ENCODE results near the gene HNF1A. TPM values are rescaled to one million over a fixed set of nuclear protein-coding genes. Genes with fewer than 3 reads are reported as not detected.

Gene HNF1A
- total RNA-seq, 6 experiments from 2014 or later = not detected

DNA sequence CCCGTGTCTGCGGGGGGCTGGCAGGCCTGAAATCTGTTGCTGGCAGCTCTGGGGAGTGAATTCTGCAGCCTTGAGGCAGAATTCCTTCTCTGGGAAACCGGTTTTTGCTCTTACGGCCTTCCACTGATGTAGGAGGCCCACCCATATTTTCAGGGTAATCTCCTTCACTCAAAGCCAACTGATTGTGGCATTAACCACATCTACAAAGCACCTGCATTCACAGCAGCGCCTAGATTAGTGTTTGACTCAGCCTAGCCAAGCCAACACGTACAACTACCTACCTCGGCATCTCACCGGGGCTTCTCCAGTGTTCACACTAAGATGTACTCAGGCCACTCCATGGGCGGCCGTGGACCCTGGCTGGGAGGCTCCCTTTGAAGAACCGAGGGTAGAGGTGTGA, 22.2 kb downstream of the HNF1A start:
- H3K27ac Mint-ChIP-seq = no peak overlapping the region
- peaks cover 5% of the 10 kb centered on the region; the same call in 1 of the 2 replicates for H3K4me1 Mint-ChIP-seq (ENCODE audit: low read depth)
- no peak for DNase-seq
- peaks cover 20% of the 10 kb centered on the region for H3K36me3 Mint-ChIP-seq (ENCODE audit: low read depth)
- TF ChIP-seq, protein P1, sequence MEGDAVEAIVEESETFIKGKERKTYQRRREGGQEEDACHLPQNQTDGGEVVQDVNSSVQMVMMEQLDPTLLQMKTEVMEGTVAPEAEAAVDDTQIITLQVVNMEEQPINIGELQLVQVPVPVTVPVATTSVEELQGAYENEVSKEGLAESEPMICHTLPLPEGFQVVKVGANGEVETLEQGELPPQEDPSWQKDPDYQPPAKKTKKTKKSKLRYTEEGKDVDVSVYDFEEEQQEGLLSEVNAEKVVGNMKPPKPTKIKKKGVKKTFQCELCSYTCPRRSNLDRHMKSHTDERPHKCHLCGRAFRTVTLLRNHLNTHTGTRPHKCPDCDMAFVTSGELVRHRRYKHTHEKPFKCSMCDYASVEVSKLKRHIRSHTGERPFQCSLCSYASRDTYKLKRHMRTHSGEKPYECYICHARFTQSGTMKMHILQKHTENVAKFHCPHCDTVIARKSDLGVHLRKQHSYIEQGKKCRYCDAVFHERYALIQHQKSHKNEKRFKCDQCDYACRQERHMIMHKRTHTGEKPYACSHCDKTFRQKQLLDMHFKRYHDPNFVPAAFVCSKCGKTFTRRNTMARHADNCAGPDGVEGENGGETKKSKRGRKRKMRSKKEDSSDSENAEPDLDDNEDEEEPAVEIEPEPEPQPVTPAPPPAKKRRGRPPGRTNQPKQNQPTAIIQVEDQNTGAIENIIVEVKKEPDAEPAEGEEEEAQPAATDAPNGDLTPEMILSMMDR (IDR thresholded peaks at IDR 0.05) = no peak
- H3K27me3 Mint-ChIP-seq (ENCODE audit: insufficient read depth) = peaks cover 7% of the 10 kb centered on the region
- no peak overlapping the region for H3K4me3 Mint-ChIP-seq
- no peaks in the 10 kb centered on the region for H3K9me3 Mint-ChIP-seq

DNA sequence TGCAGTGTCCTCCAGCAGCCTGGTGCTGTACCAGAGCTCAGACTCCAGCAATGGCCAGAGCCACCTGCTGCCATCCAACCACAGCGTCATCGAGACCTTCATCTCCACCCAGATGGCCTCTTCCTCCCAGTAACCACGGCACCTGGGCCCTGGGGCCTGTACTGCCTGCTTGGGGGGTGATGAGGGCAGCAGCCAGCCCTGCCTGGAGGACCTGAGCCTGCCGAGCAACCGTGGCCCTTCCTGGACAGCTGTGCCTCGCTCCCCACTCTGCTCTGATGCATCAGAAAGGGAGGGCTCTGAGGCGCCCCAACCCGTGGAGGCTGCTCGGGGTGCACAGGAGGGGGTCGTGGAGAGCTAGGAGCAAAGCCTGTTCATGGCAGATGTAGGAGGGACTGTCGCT, 22.7 kb downstream of the HNF1A start:
- H3K4me1 Mint-ChIP-seq (ENCODE audit: low read depth) = peaks cover 5% of the 10 kb centered on the region; the same call in 1 of the 2 replicates
- H3K27ac Mint-ChIP-seq = no peak overlapping the region
- TF ChIP-seq, protein P1 (IDR thresholded peaks at IDR 0.05) = no peak
- peaks cover 3% of the 10 kb centered on the region; the same call in 1 of the 2 replicates for H3K27me3 Mint-ChIP-seq (ENCODE audit: insufficient read depth)
- no peak for DNase-seq
- no peaks in the 10 kb centered on the region for H3K9me3 Mint-ChIP-seq
- H3K36me3 Mint-ChIP-seq (ENCODE audit: low read depth) = peaks cover 21% of the 10 kb centered on the region
- H3K4me3 Mint-ChIP-seq = no peak overlapping the region

DNA sequence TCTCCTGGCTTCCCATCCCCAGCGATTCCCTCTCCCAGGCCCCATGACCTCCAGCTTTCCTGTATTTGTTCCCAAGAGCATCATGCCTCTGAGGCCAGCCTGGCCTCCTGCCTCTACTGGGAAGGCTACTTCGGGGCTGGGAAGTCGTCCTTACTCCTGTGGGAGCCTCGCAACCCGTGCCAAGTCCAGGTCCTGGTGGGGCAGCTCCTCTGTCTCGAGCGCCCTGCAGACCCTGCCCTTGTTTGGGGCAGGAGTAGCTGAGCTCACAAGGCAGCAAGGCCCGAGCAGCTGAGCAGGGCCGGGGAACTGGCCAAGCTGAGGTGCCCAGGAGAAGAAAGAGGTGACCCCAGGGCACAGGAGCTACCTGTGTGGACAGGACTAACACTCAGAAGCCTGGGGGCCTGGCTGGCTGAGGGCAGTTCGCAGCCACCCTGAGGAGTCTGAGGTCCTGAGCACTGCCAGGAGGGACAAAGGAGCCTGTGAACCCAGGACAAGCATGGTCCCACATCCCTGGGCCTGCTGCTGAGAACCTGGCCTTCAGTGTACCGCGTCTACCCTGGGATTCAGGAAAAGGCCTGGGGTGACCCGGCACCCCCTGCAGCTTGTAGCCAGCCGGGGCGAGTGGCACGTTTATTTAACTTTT, 23.6 kb downstream of the HNF1A start:
- no peaks in the 10 kb centered on the region for H3K9me3 Mint-ChIP-seq
- no peak overlapping the region for H3K27ac Mint-ChIP-seq
- TF ChIP-seq, protein P1 (IDR thresholded peaks at IDR 0.05) = no peak
- H3K4me3 Mint-ChIP-seq = no peak overlapping the region
- peaks cover 5% of the 10 kb centered on the region; the same call in 1 of the 2 replicates for H3K4me1 Mint-ChIP-seq (ENCODE audit: low read depth)
- H3K36me3 Mint-ChIP-seq (ENCODE audit: low read depth) = peaks cover 21% of the 10 kb centered on the region
- peaks cover under 1% of the 10 kb centered on the region; the same call in 1 of the 2 replicates for H3K27me3 Mint-ChIP-seq (ENCODE audit: insufficient read depth)
- DNase-seq = no peak

DNA sequence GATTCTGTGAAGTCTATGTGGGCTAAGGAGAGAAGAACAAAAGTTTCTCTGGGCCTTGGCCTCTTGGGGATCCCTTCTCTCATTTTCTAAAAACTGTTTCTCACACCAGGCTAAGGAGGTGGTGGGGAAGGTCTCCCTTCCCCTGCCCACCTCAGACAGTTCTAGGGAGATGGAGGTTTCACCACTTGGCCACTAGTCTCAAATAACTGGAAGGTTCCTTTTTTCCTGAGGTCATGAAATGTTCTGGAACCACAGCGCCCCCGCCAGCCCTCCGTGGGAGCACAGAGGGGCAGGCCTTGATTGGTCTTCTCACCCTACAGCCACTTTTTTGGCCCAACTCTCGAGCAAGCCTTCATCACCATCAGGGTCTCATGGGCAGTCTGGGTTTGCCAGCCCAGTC, 25.3 kb downstream of the HNF1A start:
- Mint-ChIP-seq H3K4me3 (no peak overlapping the region), H3K27ac (no peak overlapping the region), H3K9me3 (no peaks in the 10 kb centered on the region), H3K4me1 (ENCODE audit: low read depth) (peaks cover 5% of the 10 kb centered on the region; the same call in 1 of the 2 replicates), H3K27me3 (ENCODE audit: insufficient read depth) (no peaks in the 10 kb centered on the region; the same call in 1 of the 2 replicates), H3K36me3 (ENCODE audit: low read depth) (peaks cover 21% of the 10 kb centered on the region)
- DNase-seq = no peak
- TF ChIP-seq, protein P1 (IDR thresholded peaks at IDR 0.05) = peak; percentile 39

DNA sequence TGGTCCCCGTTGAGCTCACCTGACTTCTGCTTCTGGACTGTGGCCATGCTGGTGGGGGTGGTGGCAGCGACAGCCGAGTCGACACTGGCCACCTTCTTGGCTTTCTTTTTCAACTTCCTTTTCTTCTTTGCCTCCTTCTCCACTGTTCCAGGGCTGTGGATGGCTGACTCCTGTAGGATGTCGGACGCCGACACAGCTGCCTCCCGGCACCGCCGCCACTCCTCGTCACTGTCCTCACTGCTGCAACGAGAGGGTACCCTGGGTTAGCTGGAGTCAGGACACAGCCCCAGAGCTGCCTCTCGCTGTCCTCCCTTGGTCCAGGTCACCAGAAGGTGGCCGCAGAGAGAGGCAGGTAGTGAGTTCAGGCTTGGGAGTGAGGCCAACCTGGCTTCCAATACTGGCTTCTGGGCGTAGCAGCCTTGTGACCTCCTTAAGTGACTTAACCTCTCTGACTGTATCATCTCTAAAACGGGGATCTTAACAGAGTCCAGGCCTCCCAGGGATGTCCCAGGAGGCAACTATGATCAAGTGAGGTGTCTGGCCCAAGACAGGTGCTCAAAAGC, 26.0 kb downstream of the HNF1A start:
- no peak overlapping the region for H3K27ac Mint-ChIP-seq
- no peak for DNase-seq
- no peaks in the 10 kb centered on the region for H3K9me3 Mint-ChIP-seq
- H3K36me3 Mint-ChIP-seq (ENCODE audit: low read depth) = peaks cover 21% of the 10 kb centered on the region
- H3K27me3 Mint-ChIP-seq (ENCODE audit: insufficient read depth) = no peaks in the 10 kb centered on the region; the same call in 1 of the 2 replicates
- H3K4me1 Mint-ChIP-seq (ENCODE audit: low read depth) = peaks cover 5% of the 10 kb centered on the region; the same call in 1 of the 2 replicates
- H3K4me3 Mint-ChIP-seq = no peak overlapping the region
- TF ChIP-seq, protein P1 (IDR thresholded peaks at IDR 0.05) = no peak

All from HFFc6 (cell line).